ENCODE results near the gene COL4A4.
"Not testable (repeated sequence)": the region's sequence is repeated elsewhere in the genome, so short reads cannot be mapped to it uniquely, and the experiment has no call there.

Gene COL4A4

GRCh38 chr2:227117852-227118251 is 46.2 kb downstream of the COL4A4 start:
- in situ Hi-C loops (cut with HindIII; ENCODE audit: low sequenced_read_pairs): no loop called here

- in situ Hi-C loops (cut with HindIII; ENCODE audit: low sequenced_read_pairs): no loop called here
Observed at GRCh38 chr2:227117027-227117426, 47.0 kb downstream of the COL4A4 start.

GRCh38 chr2:227115761-227116160 is 48.2 kb downstream of the COL4A4 start:
- in situ Hi-C loops (cut with HindIII; ENCODE audit: low sequenced_read_pairs): no loop called here

- in situ Hi-C loops (cut with HindIII; ENCODE audit: low sequenced_read_pairs): no loop called here
Observed at GRCh38 chr2:227106845-227107759, 56.9 kb downstream of the COL4A4 start.

- in situ Hi-C loops (cut with HindIII; ENCODE audit: low sequenced_read_pairs): no loop called here
Observed at GRCh38 chr2:227103583-227103982, 60.4 kb downstream of the COL4A4 start.

- in situ Hi-C loops (cut with HindIII; ENCODE audit: low sequenced_read_pairs): no loop called here
Observed at GRCh38 chr2:227099340-227099739, 64.7 kb downstream of the COL4A4 start.

- in situ Hi-C loops (cut with HindIII; ENCODE audit: low sequenced_read_pairs): no loop called here
Observed at GRCh38 chr2:227098162-227098515, 65.9 kb downstream of the COL4A4 start.

- in situ Hi-C loops (cut with HindIII; ENCODE audit: low sequenced_read_pairs): no loop called here
Observed at GRCh38 chr2:227097495-227098161, 66.4 kb downstream of the COL4A4 start.

- in situ Hi-C loops (cut with HindIII; ENCODE audit: low sequenced_read_pairs): no loop called here
Observed at GRCh38 chr2:227095346-227095745, 68.7 kb downstream of the COL4A4 start.

- in situ Hi-C loops (cut with HindIII; ENCODE audit: low sequenced_read_pairs): no loop called here
Observed at GRCh38 chr2:227082286-227082685, 81.7 kb downstream of the COL4A4 start.

- in situ Hi-C loops (cut with HindIII; ENCODE audit: low sequenced_read_pairs): no loop called here
Observed at GRCh38 chr2:227079726-227080125, 84.3 kb downstream of the COL4A4 start.

GRCh38 chr2:227065065-227065464 is 98.9 kb downstream of the COL4A4 start:
- in situ Hi-C loops (cut with HindIII; ENCODE audit: low sequenced_read_pairs): not testable (repeated sequence)

- in situ Hi-C loops (cut with HindIII; ENCODE audit: low sequenced_read_pairs): no loop called here
Observed at GRCh38 chr2:227058888-227059399, 105.1 kb downstream of the COL4A4 start.

GRCh38 chr2:227057743-227058447 is 106.1 kb downstream of the COL4A4 start:
- in situ Hi-C loops (cut with HindIII; ENCODE audit: low sequenced_read_pairs): no loop called here

- in situ Hi-C loops (cut with HindIII; ENCODE audit: low sequenced_read_pairs): no loop called here
Observed at GRCh38 chr2:227057060-227057459, 106.9 kb downstream of the COL4A4 start.

- in situ Hi-C loops (cut with HindIII; ENCODE audit: low sequenced_read_pairs): no loop called here
Observed at GRCh38 chr2:227054006-227054405, 110.0 kb downstream of the COL4A4 start.

- in situ Hi-C loops (cut with HindIII; ENCODE audit: low sequenced_read_pairs): no loop called here
Observed at GRCh38 chr2:227052879-227053278, 111.1 kb downstream of the COL4A4 start.

GRCh38 chr2:227043981-227044380 is 120.0 kb downstream of the COL4A4 start:
- in situ Hi-C loops (cut with HindIII; ENCODE audit: low sequenced_read_pairs): no loop called here

- in situ Hi-C loops (cut with HindIII; ENCODE audit: low sequenced_read_pairs): no loop called here
Observed at GRCh38 chr2:227038550-227039189, 125.3 kb downstream of the COL4A4 start.

GRCh38 chr2:227036527-227036926 is 127.5 kb downstream of the COL4A4 start:
- in situ Hi-C loops (cut with HindIII; ENCODE audit: low sequenced_read_pairs): no loop called here
